Stimulated activated CD4-positive, alpha-beta T cell treated with anti-CD3 and anti-CD28 coated beads, Interleukin-2, amount 100 ng/mL, for 48 hours (primary cell): ENCODE data around the gene WAPL.

ENCODE experiments used
- DNase-seq, 2 donors: peaks; one replicate each; pipeline ENCODE4 v3.0.0-alpha.2; 2020

The WAPL gene

GRCh38 chr10:86388119-86388704 is 133.4 kb downstream of the WAPL start:
- DNase-seq, result no peak

DNA sequence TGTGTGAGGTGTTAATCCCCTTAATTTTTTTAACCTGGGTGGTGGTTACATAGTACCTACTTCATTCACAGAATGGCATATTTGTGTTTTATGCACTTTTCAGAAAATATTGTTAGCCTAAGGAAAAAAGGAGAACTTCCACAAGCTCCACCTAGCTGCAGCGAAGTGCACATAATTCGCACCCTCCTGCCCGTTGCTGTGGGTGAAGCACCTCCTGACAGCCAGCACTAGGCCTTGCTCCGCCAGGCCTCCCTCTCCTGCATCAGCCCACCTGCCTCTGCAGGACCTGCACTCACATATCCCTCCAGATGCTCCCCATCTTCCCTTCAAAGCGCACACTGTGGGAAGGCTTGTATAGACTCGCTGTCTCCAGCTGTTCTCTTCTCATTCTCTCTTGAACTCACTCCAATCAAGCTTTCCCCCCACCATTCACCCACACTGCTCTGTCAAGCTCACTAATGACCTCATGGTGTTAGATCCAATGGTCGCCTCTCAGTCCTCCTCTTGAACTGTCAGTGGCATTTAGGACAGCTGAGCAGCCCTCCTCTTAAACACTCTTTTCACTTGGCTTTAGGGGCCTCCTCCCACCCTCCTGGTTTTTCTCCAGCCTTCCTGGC is 134.3 kb downstream of the WAPL start:
- no peak for DNase-seq

DNA sequence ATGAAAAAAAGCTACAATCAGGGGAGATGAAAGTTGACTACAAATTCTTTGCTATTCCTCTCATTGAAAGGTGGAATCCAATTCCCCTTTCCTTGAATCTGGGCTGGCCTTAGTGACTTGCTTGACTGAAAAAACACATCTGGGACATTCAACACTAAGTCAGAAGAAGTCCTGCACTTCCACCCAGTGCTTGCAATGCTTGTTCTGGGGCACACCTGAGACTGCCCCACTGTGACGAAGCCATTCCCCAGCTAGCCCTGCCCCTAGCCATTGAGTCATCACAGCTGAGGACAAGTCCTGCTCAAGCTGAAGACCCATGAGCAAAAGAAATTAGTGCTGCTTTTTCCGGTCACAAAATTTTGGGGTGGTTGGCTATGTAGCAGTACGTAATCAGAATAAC is 135.8 kb downstream of the WAPL start:
- no peak for DNase-seq
